Tibial nerve (tissue), 3 donors: ENCODE data around the gene FBXW11.

Experiments
- POLR2A ChIP-seq, 2 donors: fragments of 450-650 bp; IDR thresholded peaks; one replicate each; pipeline ENCODE4 v1.6.1; 2017; ENCODE audit warnings: antibody characterized with exemption in 2 of 2, mild to moderate bottlenecking in 2 of 2, moderate library complexity in 2 of 2
- TF ChIP-seq, protein P1 (sequence below), 5 experiments: fragments of 200-600 bp in 3 of 5; fragments of 450-650 bp in 2 of 5; sonication (generic) in 3 of 5; IDR thresholded peaks; one replicate each; pipeline ENCODE4 v1.5.1; 2016 to 2019; ENCODE audit warnings: antibody characterized with exemption in 5 of 5, mild to moderate bottlenecking in 3 of 5, moderate library complexity in 2 of 5

DNA sequence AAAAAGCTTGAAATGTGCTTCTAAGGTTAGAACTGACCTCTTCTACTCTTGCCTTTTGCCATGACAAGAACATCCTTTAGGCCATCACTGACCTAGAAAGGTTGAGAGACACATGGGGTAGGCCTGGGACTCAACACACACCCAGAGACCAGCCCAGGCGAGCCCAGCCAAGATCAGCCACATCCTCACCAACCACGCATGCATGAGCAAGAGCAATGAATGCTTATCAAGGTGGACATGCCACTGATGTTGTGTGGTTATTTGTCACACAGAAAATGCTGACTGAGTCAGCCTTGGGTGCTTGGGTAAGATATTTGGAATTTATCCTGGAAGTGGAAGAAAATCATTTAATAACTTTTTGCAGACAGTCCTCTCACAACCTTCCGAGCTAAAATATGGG lies 181.4 kb downstream of the FBXW11 start:
- TF ChIP-seq, protein P1, sequence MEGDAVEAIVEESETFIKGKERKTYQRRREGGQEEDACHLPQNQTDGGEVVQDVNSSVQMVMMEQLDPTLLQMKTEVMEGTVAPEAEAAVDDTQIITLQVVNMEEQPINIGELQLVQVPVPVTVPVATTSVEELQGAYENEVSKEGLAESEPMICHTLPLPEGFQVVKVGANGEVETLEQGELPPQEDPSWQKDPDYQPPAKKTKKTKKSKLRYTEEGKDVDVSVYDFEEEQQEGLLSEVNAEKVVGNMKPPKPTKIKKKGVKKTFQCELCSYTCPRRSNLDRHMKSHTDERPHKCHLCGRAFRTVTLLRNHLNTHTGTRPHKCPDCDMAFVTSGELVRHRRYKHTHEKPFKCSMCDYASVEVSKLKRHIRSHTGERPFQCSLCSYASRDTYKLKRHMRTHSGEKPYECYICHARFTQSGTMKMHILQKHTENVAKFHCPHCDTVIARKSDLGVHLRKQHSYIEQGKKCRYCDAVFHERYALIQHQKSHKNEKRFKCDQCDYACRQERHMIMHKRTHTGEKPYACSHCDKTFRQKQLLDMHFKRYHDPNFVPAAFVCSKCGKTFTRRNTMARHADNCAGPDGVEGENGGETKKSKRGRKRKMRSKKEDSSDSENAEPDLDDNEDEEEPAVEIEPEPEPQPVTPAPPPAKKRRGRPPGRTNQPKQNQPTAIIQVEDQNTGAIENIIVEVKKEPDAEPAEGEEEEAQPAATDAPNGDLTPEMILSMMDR (IDR thresholded peaks at IDR 0.05): no peak
- TF ChIP-seq POLR2A (IDR thresholded peaks at IDR 0.05): no peak
